Smooth muscle cell (in vitro differentiated cells): ENCODE results near the gene SELENOT. TPM values are rescaled to one million over a fixed set of nuclear protein-coding genes. Genes with fewer than 3 reads are reported as not detected.

Experiments
- DNase-seq: peaks from one replicate; lab custom pipeline; 2025; ENCODE audit not compliant: unreplicated experiment; lab: John Stamatoyannopoulos, UW
- H2AFZ ChIP-seq: fragments of 200-600 bp; sonication (generic); 2 replicates; pipeline ENCODE4 v1.6.0; 2016; ENCODE audit warnings: antibody characterized with exemption, low read depth, mild to moderate bottlenecking
- H3F3A ChIP-seq: fragments of 200-600 bp; sonication (generic); 2 replicates; pipeline ENCODE4 v1.6.0; 2017; ENCODE audit warnings: antibody characterized with exemption, low read depth
- H3K27ac ChIP-seq: fragments of 200-600 bp; sonication (generic); 2 replicates; pipeline ENCODE4 v1.5.1; 2016; ENCODE audit warnings: low read depth, mild to moderate bottlenecking
- H3K27me3 ChIP-seq: fragments of 200-600 bp; sonication (generic); 2 replicates; pipeline ENCODE4 v1.6.1; 2016; ENCODE audit warnings: low read depth, mild to moderate bottlenecking
- H3K36me3 ChIP-seq: fragments of 200-600 bp; sonication (generic); 2 replicates; pipeline ENCODE4 v1.5.1; 2016; ENCODE audit warnings: low read depth
- H3K4me1 ChIP-seq: fragments of 200-600 bp; sonication (generic); 2 replicates; pipeline ENCODE4 v1.5.1; 2016; ENCODE audit warnings: low read depth
- H3K4me2 ChIP-seq: fragments of 200-600 bp; sonication (generic); 2 replicates; pipeline ENCODE4 v1.6.0; 2016; ENCODE audit warnings: mild to moderate bottlenecking
- H3K4me3 ChIP-seq: fragments of 200-600 bp; sonication (generic); 2 replicates; pipeline ENCODE4 v1.5.1; 2016; ENCODE audit warnings: mild to moderate bottlenecking
- H3K79me2 ChIP-seq: fragments of 200-600 bp; sonication (generic); 2 replicates; pipeline ENCODE4 v1.6.0; 2016; ENCODE audit warnings: low read depth, mild to moderate bottlenecking
- H3K9ac ChIP-seq: fragments of 200-600 bp; sonication (generic); 2 replicates; pipeline ENCODE4 v1.6.0; 2016; ENCODE audit warnings: low read depth
- H3K9me3 ChIP-seq: fragments of 200-600 bp; sonication (generic); replicated peaks from 2 replicates; pipeline ENCODE4 v1.5.1; 2016; ENCODE audit warnings: low read depth
- H4K20me1 ChIP-seq: fragments of 200-600 bp; sonication (generic); 2 replicates; pipeline ENCODE4 v1.6.0; 2016; ENCODE audit warnings: low read depth
- CTCF ChIP-seq: fragments of 200-600 bp; sonication (generic); IDR thresholded peaks from 2 replicates; pipeline ENCODE4 v1.5.1; 2017; ENCODE audit warnings: borderline replicate concordance, mild to moderate bottlenecking, antibody characterized with exemption; ENCODE audit not compliant: insufficient read depth, poor library complexity, severe bottlenecking
- WGBS: methylation state at CpG from one replicate; pipeline ENCODE4 v1.1.7; 2016; ENCODE audit warnings: low lambda C conversion rate; 5-methylcytosine and 5-hydroxymethylcytosine counted together
- polyA plus RNA-seq: library from polyadenylated mRNA; unstranded; fragments of >200 nt; fragmentation: Nextera tagmentation; extraction: Ambion mirVana; gene quantifications from 2 replicates; pipeline ENCODE4 v1.2.1, GENCODE V29; 2016
- total RNA-seq: library from RNA; depleted of rRNA; stranded (reverse); fragments of >200 nt; gene quantifications from 2 replicates; pipeline ENCODE4 v1.2.3, GENCODE V29; 2014

The SELENOT gene
- total and polyA plus RNA-seq, 2 experiments from 2014 or later = 92.5 to 128 TPM

GRCh38 chr3:150640256-150640655 lies 37.1 kb downstream of the SELENOT start:
- H4K20me1 ChIP-seq = no peaks in the 10 kb centered on the region
- H3K4me3 ChIP-seq = no peak overlapping the region
- WGBS = 96% methylated on average over 12 of the region's 12 CpGs

GRCh38 chr3:150653110-150653561 lies 50.0 kb downstream of the SELENOT start:
- no peak overlapping the region for H3K27ac ChIP-seq
- TF ChIP-seq CTCF = no peak
- no peak overlapping the region for H3K4me3 ChIP-seq
- 98% methylated on average over 4 of the region's 4 CpGs for WGBS
- no peak overlapping the region for H3K9ac ChIP-seq
- no peak for DNase-seq
- H3K9me3 ChIP-seq = no peaks in the 10 kb centered on the region
- no peaks in the 10 kb centered on the region for H3K79me2 ChIP-seq
- no peaks in the 10 kb centered on the region for H3K27me3 ChIP-seq
- H4K20me1 ChIP-seq = no peaks in the 10 kb centered on the region
- H3F3A ChIP-seq = no peaks in the 10 kb centered on the region
- no peak overlapping the region for H2AFZ ChIP-seq
- no peak overlapping the region for H3K4me2 ChIP-seq
- H3K4me1 ChIP-seq = no peaks in the 10 kb centered on the region
- no peaks in the 10 kb centered on the region for H3K36me3 ChIP-seq

More at GRCh38 chr3:150640256-150640655, 37.1 kb downstream of the SELENOT start:
- Histone ChIP-seq H3K4me1 (peaks cover 6% of the 10 kb centered on the region), H3K36me3 (no peaks in the 10 kb centered on the region), H3F3A (no peaks in the 10 kb centered on the region), H3K79me2 (no peaks in the 10 kb centered on the region), H3K27ac (no peak overlapping the region), H3K9ac (no peak overlapping the region), H3K9me3 (no peaks in the 10 kb centered on the region), H3K27me3 (no peaks in the 10 kb centered on the region), H3K4me2 (no peak overlapping the region), H2AFZ (no peak overlapping the region)
- no peak for DNase-seq
- TF ChIP-seq CTCF = no peak

- no peaks in the 10 kb centered on the region for H3K79me2 ChIP-seq
- H3K4me3 ChIP-seq = no peak overlapping the region
- WGBS = 84% methylated on average over 4 of the region's 4 CpGs
- H3K9me3 ChIP-seq = no peaks in the 10 kb centered on the region
- no peak overlapping the region for H3K9ac ChIP-seq
- no peak overlapping the region for H2AFZ ChIP-seq
- H3K4me2 ChIP-seq = no peak overlapping the region
- no peaks in the 10 kb centered on the region for H3K4me1 ChIP-seq
- no peaks in the 10 kb centered on the region for H4K20me1 ChIP-seq
- H3K27me3 ChIP-seq = no peaks in the 10 kb centered on the region
- TF ChIP-seq CTCF = no peak
- no peaks in the 10 kb centered on the region for H3F3A ChIP-seq
- no peaks in the 10 kb centered on the region for H3K36me3 ChIP-seq
- no peak overlapping the region for H3K27ac ChIP-seq
- no peak for DNase-seq
Observed at GRCh38 chr3:150656316-150656715, 53.2 kb downstream of the SELENOT start.
